H1 (cell line): Measurements from ENCODE around the gene HOXC11. TPM values are rescaled to one million over a fixed set of nuclear protein-coding genes. Genes with fewer than 3 reads are reported as not detected.

Experiments
- ASH2L ChIP-seq: fragments of 200-600, 300-600 bp; sonication (generic); IDR thresholded peaks from one replicate; pipeline ENCODE4 v1.7.1; 2017; ENCODE audit warnings: low read length
- ATF2 ChIP-seq: IDR thresholded peaks from 2 replicates; pipeline ENCODE4 v1.6.1; 2012; ENCODE audit warnings: low read length, inconsistent platforms
- BRCA1 ChIP-seq: IDR thresholded peaks from 2 replicates; pipeline ENCODE4 v1.6.1; 2012; ENCODE audit warnings: low read depth, low read length, improper control_type of control experiment
- CHD2 ChIP-seq: IDR thresholded peaks from 2 replicates; pipeline ENCODE4 v1.6.1; 2012; ENCODE audit warnings: low read length, improper control_type of control experiment
- GABPA ChIP-seq: IDR thresholded peaks from 2 replicates; pipeline ENCODE4 v1.6.1; 2011; ENCODE audit warnings: mild to moderate bottlenecking, low read length, moderate library complexity, borderline replicate concordance; ENCODE audit not compliant: insufficient read depth
- KDM4A ChIP-seq: IDR thresholded peaks from one replicate; pipeline ENCODE4 v1.7.1; 2012; ENCODE audit warnings: low read depth, mild to moderate bottlenecking, moderate library complexity, low read length, inconsistent platforms; ENCODE audit not compliant: severe bottlenecking
- MAX ChIP-seq: IDR thresholded peaks from 2 replicates; pipeline ENCODE4 v1.6.1; 2012; ENCODE audit warnings: inconsistent platforms
- NRF1 ChIP-seq: IDR thresholded peaks from 2 replicates; pipeline ENCODE4 v1.6.1; 2011; ENCODE audit warnings: mild to moderate bottlenecking, low read depth, low read length, improper control_type of control experiment
- PHF8 ChIP-seq: fragments of 200-600 bp; sonication (generic); conservative IDR thresholded peaks from 2 replicates; pipeline ENCODE4 v1.7.1; 2012; ENCODE audit warnings: low read depth, mild to moderate bottlenecking, inconsistent platforms, low read length, moderate library complexity
- POLR2A ChIP-seq, 2 experiments: IDR thresholded peaks; 1 replicate in 1 of 2; 2 replicates in 1 of 2; pipeline ENCODE4 v1.6.1; 2011; ENCODE audit warnings: low read depth in 2 of 2, low read length in 2 of 2, mild to moderate bottlenecking in 2 of 2; ENCODE audit errors: control extremely low read depth in 1 of 2
- POLR2AphosphoS5 ChIP-seq: IDR thresholded peaks from 2 replicates; pipeline ENCODE4 v1.6.1; 2011; ENCODE audit warnings: low read depth, low read length
- RFX5 ChIP-seq: IDR thresholded peaks from 2 replicates; pipeline ENCODE4 v1.6.1; 2011; ENCODE audit warnings: low read depth, low read length, improper control_type of control experiment, borderline replicate concordance
- RXRA ChIP-seq: IDR thresholded peaks from 2 replicates; pipeline ENCODE4 v1.6.1; 2011; ENCODE audit warnings: low read depth, mild to moderate bottlenecking, low read length, moderate library complexity; ENCODE audit not compliant: insufficient read depth
- SAP30 ChIP-seq: fragments of 300-600 bp; sonication (generic); IDR thresholded peaks from 2 replicates; pipeline ENCODE4 v1.7.1; 2012; ENCODE audit warnings: low read length, moderate library complexity, mild to moderate bottlenecking, inconsistent platforms; ENCODE audit not compliant: insufficient read depth, insufficient replicate concordance
- SIN3A ChIP-seq, 2 experiments: IDR thresholded peaks in 1 of 2; conservative IDR thresholded peaks in 1 of 2; 2 replicates each; pipeline ENCODE4 v1.6.1; 2011 to 2012; ENCODE audit warnings: low read length in 2 of 2, improper control_type of control experiment in 1 of 2, low read depth in 1 of 2, mild to moderate bottlenecking in 1 of 2
- SIX5 ChIP-seq: IDR thresholded peaks from 2 replicates; pipeline ENCODE4 v1.6.1; 2011; ENCODE audit warnings: mild to moderate bottlenecking, low read depth, low read length
- SP4 ChIP-seq: IDR thresholded peaks from 2 replicates; pipeline ENCODE4 v1.6.1; 2012; ENCODE audit warnings: low read length, inconsistent platforms
- ZNF274 ChIP-seq: IDR thresholded peaks from 2 replicates; pipeline ENCODE4 v1.7.0; 2012; ENCODE audit warnings: low read length, borderline replicate concordance; ENCODE audit errors: extremely low read depth
- polyA plus RNA-seq, 7 experiments: library from polyadenylated mRNA; depleted of rRNA in 3 of 7; stranded (reverse) in 5 of 7; unstranded in 2 of 7; fragments of >200 nt in 5 of 7; fragments of 200-250 nt in 2 of 7; gene quantifications; 1 replicate in 5 of 7; 2 replicates in 1 of 7; 4 replicates in 1 of 7; pipeline versions ENCODE4 v1.2.1 to v1.2.3, GENCODE V29; 2011 to 2013; ENCODE audit warnings: missing spikeins in 2 of 7, mixed read lengths in 2 of 7
- total RNA-seq: library from RNA; stranded (reverse); fragmentation: NEBNext Ultra II Directional; extraction: Animal tissue kit (Norgen Biotek cat#: 25700); gene quantifications from 2 replicates; pipeline ENCODE4 v1.2.1, GENCODE V29; 2021

Gene HOXC11
- total and polyA plus RNA-seq, 2 of the 8 experiments (the other 6 are each of a cell fraction or from before 2014, with no cell fraction given), result not detected

GRCh38 chr12:53984901-53985691 lies 12.2 kb downstream of the HOXC11 start, which contains the start of gene HOXC10 (continued):
- TF ChIP-seq ATF2, result peak; percentile 47; the same call in 1 of the 2 replicates
- no peak for TF ChIP-seq SP4
- no peak for TF ChIP-seq GABPA
- no peak for TF ChIP-seq POLR2A (IDR thresholded peaks at IDR 0.05; ENCODE audit: control extremely low read depth in 1 of 2, low read depth in 2 of 2, low read length in 2 of 2)
- TF ChIP-seq POLR2AphosphoS5, result no peak
- TF ChIP-seq NRF1, result no peak
- TF ChIP-seq RFX5, result no peak
- no peak for TF ChIP-seq CHD2
- no peak for TF ChIP-seq SAP30
- TF ChIP-seq ASH2L, result peak; percentile 22
- peak; percentile 70 for TF ChIP-seq MAX
- TF ChIP-seq PHF8, result no peak
- TF ChIP-seq KDM4A, result no peak
- no peak for TF ChIP-seq ZNF274
- no peak for TF ChIP-seq RXRA
- no peak for TF ChIP-seq SIN3A (conservative IDR thresholded peaks at IDR 0.05 in 1 of 2, IDR thresholded peaks at IDR 0.05 in 1 of 2; ENCODE audit: low read depth in 1 of 2, low read length in 2 of 2)
- 0 out of 2 replicates have a peak, but pooled peaks have one; percentile 13 for TF ChIP-seq BRCA1
- no peak for TF ChIP-seq SIX5
